HL-60 (cell line): ENCODE measurements around the gene TMC1.

ENCODE experiments used
- DNase-seq, 2 experiments: peaks; one replicate each; pipeline ENCODE4 v3.0.0-alpha.2; 2010 to 2020; ENCODE audit warnings: low read depth in 1 of 2, low spot score in 1 of 2
- H3K27ac ChIP-seq: fragments of 250-450 bp; sonication (Bioruptor Pico); replicated peaks from 2 replicates; pipeline ENCODE4 v1.5.1; 2020; ENCODE audit warnings: mild to moderate bottlenecking, moderate library complexity
- H3K27me3 ChIP-seq: fragments of 250-450 bp; sonication (Bioruptor Pico); 2 replicates; pipeline ENCODE4 v1.5.1; 2021; ENCODE audit warnings: mild to moderate bottlenecking, moderate library complexity; ENCODE audit not compliant: insufficient read depth, poor library complexity, severe bottlenecking
- H3K4me3 ChIP-seq: replicated peaks from 2 replicates; pipeline ENCODE4 v1.5.1; 2011; ENCODE audit warnings: mild to moderate bottlenecking, control low read depth, low read length; ENCODE audit not compliant: insufficient read depth
- GABPA ChIP-seq: IDR thresholded peaks from 2 replicates; pipeline ENCODE4 v1.6.1; 2012; ENCODE audit warnings: low read depth
- POLR2AphosphoS5 ChIP-seq: IDR thresholded peaks from 2 replicates; pipeline ENCODE4 v1.6.1; 2012; ENCODE audit warnings: low read depth
- SPI1 ChIP-seq: IDR thresholded peaks from 2 replicates; pipeline ENCODE4 v1.6.1; 2012; ENCODE audit warnings: low read depth, mild to moderate bottlenecking, borderline replicate concordance
- TF ChIP-seq, protein P1 (sequence below): IDR thresholded peaks from one replicate; pipeline ENCODE4 v1.5.1; 2011; ENCODE audit warnings: low read length, control low read depth, inconsistent platforms; ENCODE audit not compliant: insufficient read depth
- TF ChIP-seq, protein P2 (sequence below): IDR thresholded peaks from 2 replicates; pipeline ENCODE4 v1.6.1; 2012; ENCODE audit warnings: low read depth; ENCODE audit not compliant: insufficient replicate concordance

TMC1 gene

DNA sequence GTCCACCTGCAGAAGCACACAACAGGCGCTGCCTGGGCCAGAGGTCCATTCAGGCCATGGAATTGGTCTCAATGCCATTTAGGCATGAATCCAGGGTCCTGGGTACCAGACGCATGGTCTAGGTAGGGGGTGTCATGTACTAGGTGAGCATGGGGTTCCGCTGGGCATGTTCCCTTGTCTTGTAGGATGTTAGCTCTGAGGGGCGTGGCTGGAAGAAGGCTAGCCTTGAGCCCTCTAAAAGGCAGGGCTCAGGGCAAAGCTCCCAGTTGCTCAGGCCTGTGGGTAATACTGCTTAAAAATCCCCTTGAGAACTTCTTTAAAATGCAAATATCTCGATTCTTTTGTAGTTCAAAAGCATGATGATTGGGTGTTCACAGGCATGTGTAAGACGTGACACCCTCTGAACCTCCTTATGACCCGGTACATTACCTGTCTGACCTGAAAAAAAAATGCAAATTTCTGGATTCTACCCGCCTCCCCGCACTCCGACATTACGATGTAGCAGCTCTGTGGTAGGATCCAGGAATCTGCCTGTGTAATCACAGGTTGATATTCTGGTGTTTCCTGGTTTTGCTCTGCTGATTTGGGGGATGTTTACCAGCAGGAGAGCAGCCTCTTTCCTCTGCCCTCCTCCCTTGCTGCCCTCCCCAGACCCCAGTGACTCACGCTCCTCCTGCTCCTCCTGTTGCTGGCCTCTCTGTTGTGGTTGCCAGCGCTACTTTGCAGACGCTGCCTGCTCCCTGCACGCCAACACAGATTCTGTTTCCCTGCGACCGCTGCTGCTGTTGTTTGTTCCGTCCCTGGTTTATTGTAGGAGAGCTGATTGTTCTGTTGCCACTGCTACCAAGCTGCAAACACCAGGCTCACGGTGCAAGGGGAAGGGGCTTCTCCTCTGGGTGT is 5.7 kb downstream of the TMC1 start:
- peak; percentile 50 to 81 for DNase-seq

DNA sequence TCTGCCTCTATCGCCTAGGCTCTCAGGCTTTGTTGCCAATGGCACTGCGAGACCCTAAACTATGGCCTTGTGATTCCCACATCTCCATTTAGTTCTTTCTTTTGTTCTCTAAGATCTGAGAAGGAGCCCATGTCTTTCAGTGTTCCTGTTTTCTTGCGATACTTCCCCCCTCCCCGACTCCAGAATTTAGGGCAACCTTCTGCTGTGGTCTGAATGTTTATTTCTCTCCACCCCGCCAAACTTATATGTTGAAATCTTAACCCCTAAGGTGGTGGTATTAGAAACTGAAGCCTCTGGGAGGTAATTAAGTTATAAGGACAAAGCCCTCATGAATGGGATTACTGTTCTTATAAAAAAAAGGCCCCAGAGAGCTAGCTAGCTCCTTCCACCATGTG is 6.4 kb downstream of the TMC1 start:
- peak overlapping the region; percentile 86 for H3K27ac ChIP-seq

More for the DNA sequence above, 5.7 kb downstream of the TMC1 start:
- peak; percentile 44; the same call in 1 of the 2 replicates for TF ChIP-seq POLR2AphosphoS5
- TF ChIP-seq SPI1, result no peak
- no peak for TF ChIP-seq GABPA
- no peaks in the 10 kb centered on the region for H3K27me3 ChIP-seq
- peak overlapping the region; percentile 29 for H3K4me3 ChIP-seq
- peak overlapping the region; percentile 86 for H3K27ac ChIP-seq

DNA sequence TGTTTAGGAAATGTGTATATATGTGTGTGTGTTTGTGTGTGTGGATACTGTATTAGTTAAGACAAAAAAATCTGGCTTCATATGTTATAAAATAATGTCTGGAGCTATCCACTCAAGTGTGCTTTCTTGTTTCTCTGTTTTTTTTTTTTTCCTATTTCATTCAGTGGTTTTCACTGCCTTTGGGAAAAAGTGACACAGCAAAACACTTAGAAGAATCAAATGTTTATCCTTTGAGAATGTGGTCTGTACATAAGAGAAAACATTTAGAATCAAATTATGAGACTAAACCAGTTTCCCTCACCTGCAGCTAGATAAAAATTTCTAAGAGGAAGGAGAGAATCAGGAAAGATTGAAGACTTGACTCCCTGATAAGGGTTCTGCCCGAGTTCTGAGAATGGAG is 8.1 kb downstream of the TMC1 start:
- no peak overlapping the region for H3K27ac ChIP-seq
- H3K4me3 ChIP-seq, result no peak overlapping the region
- TF ChIP-seq POLR2AphosphoS5 (no peak), SPI1 (no peak), GABPA (no peak)
- TF ChIP-seq, protein P1, sequence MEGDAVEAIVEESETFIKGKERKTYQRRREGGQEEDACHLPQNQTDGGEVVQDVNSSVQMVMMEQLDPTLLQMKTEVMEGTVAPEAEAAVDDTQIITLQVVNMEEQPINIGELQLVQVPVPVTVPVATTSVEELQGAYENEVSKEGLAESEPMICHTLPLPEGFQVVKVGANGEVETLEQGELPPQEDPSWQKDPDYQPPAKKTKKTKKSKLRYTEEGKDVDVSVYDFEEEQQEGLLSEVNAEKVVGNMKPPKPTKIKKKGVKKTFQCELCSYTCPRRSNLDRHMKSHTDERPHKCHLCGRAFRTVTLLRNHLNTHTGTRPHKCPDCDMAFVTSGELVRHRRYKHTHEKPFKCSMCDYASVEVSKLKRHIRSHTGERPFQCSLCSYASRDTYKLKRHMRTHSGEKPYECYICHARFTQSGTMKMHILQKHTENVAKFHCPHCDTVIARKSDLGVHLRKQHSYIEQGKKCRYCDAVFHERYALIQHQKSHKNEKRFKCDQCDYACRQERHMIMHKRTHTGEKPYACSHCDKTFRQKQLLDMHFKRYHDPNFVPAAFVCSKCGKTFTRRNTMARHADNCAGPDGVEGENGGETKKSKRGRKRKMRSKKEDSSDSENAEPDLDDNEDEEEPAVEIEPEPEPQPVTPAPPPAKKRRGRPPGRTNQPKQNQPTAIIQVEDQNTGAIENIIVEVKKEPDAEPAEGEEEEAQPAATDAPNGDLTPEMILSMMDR, result no peak
- TF ChIP-seq, protein P2, sequence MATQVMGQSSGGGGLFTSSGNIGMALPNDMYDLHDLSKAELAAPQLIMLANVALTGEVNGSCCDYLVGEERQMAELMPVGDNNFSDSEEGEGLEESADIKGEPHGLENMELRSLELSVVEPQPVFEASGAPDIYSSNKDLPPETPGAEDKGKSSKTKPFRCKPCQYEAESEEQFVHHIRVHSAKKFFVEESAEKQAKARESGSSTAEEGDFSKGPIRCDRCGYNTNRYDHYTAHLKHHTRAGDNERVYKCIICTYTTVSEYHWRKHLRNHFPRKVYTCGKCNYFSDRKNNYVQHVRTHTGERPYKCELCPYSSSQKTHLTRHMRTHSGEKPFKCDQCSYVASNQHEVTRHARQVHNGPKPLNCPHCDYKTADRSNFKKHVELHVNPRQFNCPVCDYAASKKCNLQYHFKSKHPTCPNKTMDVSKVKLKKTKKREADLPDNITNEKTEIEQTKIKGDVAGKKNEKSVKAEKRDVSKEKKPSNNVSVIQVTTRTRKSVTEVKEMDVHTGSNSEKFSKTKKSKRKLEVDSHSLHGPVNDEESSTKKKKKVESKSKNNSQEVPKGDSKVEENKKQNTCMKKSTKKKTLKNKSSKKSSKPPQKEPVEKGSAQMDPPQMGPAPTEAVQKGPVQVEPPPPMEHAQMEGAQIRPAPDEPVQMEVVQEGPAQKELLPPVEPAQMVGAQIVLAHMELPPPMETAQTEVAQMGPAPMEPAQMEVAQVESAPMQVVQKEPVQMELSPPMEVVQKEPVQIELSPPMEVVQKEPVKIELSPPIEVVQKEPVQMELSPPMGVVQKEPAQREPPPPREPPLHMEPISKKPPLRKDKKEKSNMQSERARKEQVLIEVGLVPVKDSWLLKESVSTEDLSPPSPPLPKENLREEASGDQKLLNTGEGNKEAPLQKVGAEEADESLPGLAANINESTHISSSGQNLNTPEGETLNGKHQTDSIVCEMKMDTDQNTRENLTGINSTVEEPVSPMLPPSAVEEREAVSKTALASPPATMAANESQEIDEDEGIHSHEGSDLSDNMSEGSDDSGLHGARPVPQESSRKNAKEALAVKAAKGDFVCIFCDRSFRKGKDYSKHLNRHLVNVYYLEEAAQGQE, result no peak
- DNase-seq, result no peak
- no peaks in the 10 kb centered on the region for H3K27me3 ChIP-seq

More for the DNA sequence above, 6.4 kb downstream of the TMC1 start:
- peak in 1 of 2 experiments; percentile 58 for DNase-seq
- TF ChIP-seq SPI1 (peak; percentile 81), POLR2AphosphoS5 (no peak), GABPA (no peak)
- TF ChIP-seq, protein P1, result no peak
- TF ChIP-seq, protein P2, result no peak
- H3K27me3 ChIP-seq, result no peaks in the 10 kb centered on the region
- H3K4me3 ChIP-seq, result peak overlapping the region; percentile 29

DNA sequence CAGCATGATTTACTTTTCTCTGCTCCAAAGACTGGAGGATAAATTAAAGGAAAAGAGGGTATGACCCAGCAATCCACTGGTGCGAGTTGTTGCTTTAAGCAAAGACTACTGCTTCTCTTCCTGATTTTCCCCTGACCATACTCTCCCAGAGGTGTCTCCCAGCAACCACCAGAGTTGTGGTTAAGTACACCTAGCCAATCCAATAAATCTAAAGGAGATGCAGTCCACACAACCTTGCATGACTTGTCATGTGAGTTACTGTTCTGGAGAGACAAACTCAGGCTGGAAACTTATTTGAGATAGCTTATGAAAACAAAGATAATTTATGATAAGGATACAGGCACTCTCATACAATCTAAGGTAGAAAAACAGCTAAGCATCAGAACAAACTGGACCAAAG is 11.9 kb downstream of the TMC1 start:
- no peak for DNase-seq
- Histone ChIP-seq H3K27me3 (no peaks in the 10 kb centered on the region), H3K4me3 (no peak overlapping the region), H3K27ac (no peak overlapping the region)
- TF ChIP-seq GABPA, result no peak
- TF ChIP-seq, protein P1, result no peak
- TF ChIP-seq SPI1, result no peak
- TF ChIP-seq, protein P2, result no peak
- TF ChIP-seq POLR2AphosphoS5, result no peak
